ENCODE measurements around the gene WDR82.

- TF ChIP-seq, protein P1, sequence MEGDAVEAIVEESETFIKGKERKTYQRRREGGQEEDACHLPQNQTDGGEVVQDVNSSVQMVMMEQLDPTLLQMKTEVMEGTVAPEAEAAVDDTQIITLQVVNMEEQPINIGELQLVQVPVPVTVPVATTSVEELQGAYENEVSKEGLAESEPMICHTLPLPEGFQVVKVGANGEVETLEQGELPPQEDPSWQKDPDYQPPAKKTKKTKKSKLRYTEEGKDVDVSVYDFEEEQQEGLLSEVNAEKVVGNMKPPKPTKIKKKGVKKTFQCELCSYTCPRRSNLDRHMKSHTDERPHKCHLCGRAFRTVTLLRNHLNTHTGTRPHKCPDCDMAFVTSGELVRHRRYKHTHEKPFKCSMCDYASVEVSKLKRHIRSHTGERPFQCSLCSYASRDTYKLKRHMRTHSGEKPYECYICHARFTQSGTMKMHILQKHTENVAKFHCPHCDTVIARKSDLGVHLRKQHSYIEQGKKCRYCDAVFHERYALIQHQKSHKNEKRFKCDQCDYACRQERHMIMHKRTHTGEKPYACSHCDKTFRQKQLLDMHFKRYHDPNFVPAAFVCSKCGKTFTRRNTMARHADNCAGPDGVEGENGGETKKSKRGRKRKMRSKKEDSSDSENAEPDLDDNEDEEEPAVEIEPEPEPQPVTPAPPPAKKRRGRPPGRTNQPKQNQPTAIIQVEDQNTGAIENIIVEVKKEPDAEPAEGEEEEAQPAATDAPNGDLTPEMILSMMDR (IDR thresholded peaks at IDR 0.05; ENCODE audit: borderline replicate concordance, extremely low read depth, low read length, poor library complexity, severe bottlenecking): no peak
- TF ChIP-seq EZH2 (IDR thresholded peaks at IDR 0.05; ENCODE audit: borderline replicate concordance, low read depth, low read length, severe bottlenecking): no peak
Observed at GRCh38 chr3:52259448-52259847, 19.0 kb downstream of the WDR82 start.

Data from DND-41 (cell line).